Sigmoid colon (tissue), 4 donors: ENCODE data around the gene OGFR.

Experiments used
- CTCF ChIP-seq, 4 experiments: fragments of 450-650 bp in 3 of 4; fragments of 200-600 bp in 1 of 4; IDR thresholded peaks; one replicate each; pipeline ENCODE4 v1.5.1; 2016 to 2019; ENCODE audit warnings: antibody characterized with exemption in 4 of 4, mild to moderate bottlenecking in 3 of 4, moderate library complexity in 2 of 4
- POLR2AphosphoS5 ChIP-seq, 4 donors: sonication (generic); formaldehyde crosslinking; IDR thresholded peaks; one replicate each; pipeline ENCODE4 v1.6.1; 2017; ENCODE audit warnings: antibody characterized with exemption in 4 of 4

GRCh38 chr20:62852196-62852595 lies 47.6 kb downstream of the OGFR start:
- TF ChIP-seq POLR2AphosphoS5 (IDR thresholded peaks at IDR 0.05) (no peak), CTCF (IDR thresholded peaks at IDR 0.05) (no peak)
